Measurements from ENCODE around the gene SIPA1L3.

DNA sequence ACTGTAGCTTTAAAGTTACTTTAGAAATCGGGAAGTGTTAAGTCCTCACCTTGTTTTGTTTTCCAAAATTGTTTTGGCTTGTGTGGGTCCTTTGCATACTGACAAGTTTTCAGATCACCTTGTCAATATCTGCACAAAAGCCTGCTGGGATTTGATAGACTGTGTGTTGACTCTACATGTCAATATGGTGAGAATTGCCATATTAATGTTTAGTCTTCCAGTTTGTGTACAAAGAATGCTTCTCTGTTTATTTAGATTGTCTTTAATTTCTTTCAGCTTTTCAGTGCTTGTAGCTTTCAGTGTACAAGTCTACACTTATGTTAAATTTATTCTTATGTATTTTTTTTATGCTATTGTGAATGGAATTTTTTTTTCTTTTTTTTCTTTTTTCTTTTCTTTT is 50.2 kb downstream of the SIPA1L3 start:
- TF ChIP-seq, protein P1, sequence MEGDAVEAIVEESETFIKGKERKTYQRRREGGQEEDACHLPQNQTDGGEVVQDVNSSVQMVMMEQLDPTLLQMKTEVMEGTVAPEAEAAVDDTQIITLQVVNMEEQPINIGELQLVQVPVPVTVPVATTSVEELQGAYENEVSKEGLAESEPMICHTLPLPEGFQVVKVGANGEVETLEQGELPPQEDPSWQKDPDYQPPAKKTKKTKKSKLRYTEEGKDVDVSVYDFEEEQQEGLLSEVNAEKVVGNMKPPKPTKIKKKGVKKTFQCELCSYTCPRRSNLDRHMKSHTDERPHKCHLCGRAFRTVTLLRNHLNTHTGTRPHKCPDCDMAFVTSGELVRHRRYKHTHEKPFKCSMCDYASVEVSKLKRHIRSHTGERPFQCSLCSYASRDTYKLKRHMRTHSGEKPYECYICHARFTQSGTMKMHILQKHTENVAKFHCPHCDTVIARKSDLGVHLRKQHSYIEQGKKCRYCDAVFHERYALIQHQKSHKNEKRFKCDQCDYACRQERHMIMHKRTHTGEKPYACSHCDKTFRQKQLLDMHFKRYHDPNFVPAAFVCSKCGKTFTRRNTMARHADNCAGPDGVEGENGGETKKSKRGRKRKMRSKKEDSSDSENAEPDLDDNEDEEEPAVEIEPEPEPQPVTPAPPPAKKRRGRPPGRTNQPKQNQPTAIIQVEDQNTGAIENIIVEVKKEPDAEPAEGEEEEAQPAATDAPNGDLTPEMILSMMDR (IDR thresholded peaks at IDR 0.05): no peak
- no peak for TF ChIP-seq POLR2AphosphoS5 (IDR thresholded peaks at IDR 0.05)
- no peak for TF ChIP-seq POLR2A (IDR thresholded peaks at IDR 0.05)

Measured in breast epithelium (tissue), 3 donors.